PC-9 (cell line): ENCODE measurements around the gene DISC1.

Source experiments
- EZH2 ChIP-seq: fragments of 200-600 bp; sonication (generic); IDR thresholded peaks from 2 replicates; pipeline ENCODE4 v1.8.0; 2017; ENCODE audit warnings: antibody characterized with exemption, low read depth
- TF ChIP-seq, protein P1 (sequence below): fragments of 200-600 bp; sonication (generic); conservative IDR thresholded peaks from 2 replicates; pipeline ENCODE4 v1.6.1; 2017; ENCODE audit warnings: mixed run types, antibody characterized with exemption, mild to moderate bottlenecking, moderate library complexity

GRCh38 chr1:231871878-231872277, 245.3 kb downstream of the DISC1 start:
- TF ChIP-seq, protein P1, sequence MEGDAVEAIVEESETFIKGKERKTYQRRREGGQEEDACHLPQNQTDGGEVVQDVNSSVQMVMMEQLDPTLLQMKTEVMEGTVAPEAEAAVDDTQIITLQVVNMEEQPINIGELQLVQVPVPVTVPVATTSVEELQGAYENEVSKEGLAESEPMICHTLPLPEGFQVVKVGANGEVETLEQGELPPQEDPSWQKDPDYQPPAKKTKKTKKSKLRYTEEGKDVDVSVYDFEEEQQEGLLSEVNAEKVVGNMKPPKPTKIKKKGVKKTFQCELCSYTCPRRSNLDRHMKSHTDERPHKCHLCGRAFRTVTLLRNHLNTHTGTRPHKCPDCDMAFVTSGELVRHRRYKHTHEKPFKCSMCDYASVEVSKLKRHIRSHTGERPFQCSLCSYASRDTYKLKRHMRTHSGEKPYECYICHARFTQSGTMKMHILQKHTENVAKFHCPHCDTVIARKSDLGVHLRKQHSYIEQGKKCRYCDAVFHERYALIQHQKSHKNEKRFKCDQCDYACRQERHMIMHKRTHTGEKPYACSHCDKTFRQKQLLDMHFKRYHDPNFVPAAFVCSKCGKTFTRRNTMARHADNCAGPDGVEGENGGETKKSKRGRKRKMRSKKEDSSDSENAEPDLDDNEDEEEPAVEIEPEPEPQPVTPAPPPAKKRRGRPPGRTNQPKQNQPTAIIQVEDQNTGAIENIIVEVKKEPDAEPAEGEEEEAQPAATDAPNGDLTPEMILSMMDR, result no peak
- TF ChIP-seq EZH2, result no peak
